ENCODE results near the gene SCARB1. TPM values are rescaled to one million over a fixed set of nuclear protein-coding genes. Genes with fewer than 3 reads are reported as not detected.

The SCARB1 gene
- total and polyA plus RNA-seq, 4 donors = 14.9 to 88.4 (median 56.2) TPM

Small RNAs within 50 kb of the gene (small RNA-seq; reads per million reads assigned to genes)
- gene RNU6-927P (ENCODE audit: low replicate concordance) = not detected

Other genes with a start within 250 kb of the SCARB1 start
- 1,000 to 10,000 TPM; 1,172 to 1,238 TPM for gene UBC, start 50.8 kb upstream of the SCARB1 start, total RNA-seq
- gene UBC, start 50.8 kb upstream of the SCARB1 start, polyA plus RNA-seq (ENCODE audit: insufficient read length in 2 of 2) = 1,000 to 10,000 TPM; 1,161 to 1,229 TPM
- gene DHX37, start 125.3 kb upstream of the SCARB1 start, total RNA-seq = 10 to 100 TPM in 1 of 2 donors, 1 to 10 TPM in 1; 6.3 to 10.5 TPM
- gene DHX37, start 125.3 kb upstream of the SCARB1 start, polyA plus RNA-seq (ENCODE audit: insufficient read length in 2 of 2) = 10 to 100 TPM in 1 of 2 donors, 1 to 10 TPM in 1; 10.0 to 11.3 TPM
- 10 to 100 TPM in 1 of 2 donors, 1 to 10 TPM in 1; 9.6 to 20.5 TPM for gene BRI3BP, start 129.8 kb upstream of the SCARB1 start, total RNA-seq
- 10 to 100 TPM; 12.7 to 12.9 TPM for gene BRI3BP, start 129.8 kb upstream of the SCARB1 start, polyA plus RNA-seq (ENCODE audit: insufficient read length in 2 of 2)
- 10 to 100 TPM; 19.8 to 22.0 TPM for gene AACS, start 201.6 kb upstream of the SCARB1 start, total RNA-seq
- gene AACS, start 201.6 kb upstream of the SCARB1 start, polyA plus RNA-seq (ENCODE audit: insufficient read length in 2 of 2) = 10 to 100 TPM; 26.9 to 37.0 TPM